Heart left ventricle (tissue), 13 donors: Measurements from ENCODE around the gene CTSH.

Experiments
- CTCF ChIP-seq, 12 donors: fragments of 200-600 bp; sonication (generic) in 4 of 12; IDR thresholded peaks; one replicate each; pipeline versions ENCODE4 v1.5.0 to v1.8.0; 2018 to 2022; ENCODE audit warnings: antibody characterized with exemption in 12 of 12, mild to moderate bottlenecking in 5 of 12
- POLR2A ChIP-seq, 2 donors: fragments of 450-650 bp; IDR thresholded peaks; one replicate each; pipeline ENCODE4 v1.6.1; 2017; ENCODE audit warnings: antibody characterized with exemption in 2 of 2, mild to moderate bottlenecking in 2 of 2, moderate library complexity in 2 of 2
- donor health status: ischemic (EF 13 %, LVEDD 7.1; RV severe dilation, severe dysfunction).
- donor health status: DM: no; HTN: yes; CAD: no.
- donor health status: DM: no; HTN: no; CAD: no.
- donor health status: ischemic (EF 25% LVEDD 6.9; RV normal size, moderate dysfunction).
- donor health status: ischemic (EF 25% LVEDD 5.7; RV mildly dilated, moderate dysfunction).
- donor health status: ischemic (EF 35%, LVEDD 5.7; RV mildly dilated, moderate dysfunction).
- donor health status: nonischemic (EF 11% LVEDD 7.7; RV severe dilation, severe dysfunction).
- donor health status: DM: yes; HTN: yes; CAD: no.
- donor health status: PGD.
- donor health status: ischemic (EF 29% LVEDD 5.4; RV normal size, mild dysfunction).
- donor health status: nonischemic (EF 23%, LVEDD 6.1; RV moderate dilation, normal function).

- TF ChIP-seq CTCF (IDR thresholded peaks at IDR 0.05) (no peak), POLR2A (IDR thresholded peaks at IDR 0.05) (no peak)
These were observed 66.5 kb downstream of the CTSH start for GRCh38 chr15:78878356-78878755.
